AG09309 (cell line): Measurements from ENCODE around the gene ATG16L1.

ENCODE experiments used
- DNase-seq: peaks from one replicate; pipeline ENCODE4 v3.0.0-alpha.2; 2010; ENCODE audit warnings: low read depth
- H3K4me3 ChIP-seq: 2 replicates; pipeline ENCODE4 v1.5.1; 2011; ENCODE audit warnings: mild to moderate bottlenecking, low read depth, low read length, moderate library complexity; ENCODE audit not compliant: control insufficient read depth
- TF ChIP-seq, protein P1 (sequence below): IDR thresholded peaks from 2 replicates; pipeline ENCODE4 v1.5.1; 2011; ENCODE audit warnings: mild to moderate bottlenecking, low read depth, low read length, inconsistent platforms; ENCODE audit not compliant: insufficient read depth, control insufficient read depth; ENCODE audit errors: missing control alignments

Gene ATG16L1

DNA sequence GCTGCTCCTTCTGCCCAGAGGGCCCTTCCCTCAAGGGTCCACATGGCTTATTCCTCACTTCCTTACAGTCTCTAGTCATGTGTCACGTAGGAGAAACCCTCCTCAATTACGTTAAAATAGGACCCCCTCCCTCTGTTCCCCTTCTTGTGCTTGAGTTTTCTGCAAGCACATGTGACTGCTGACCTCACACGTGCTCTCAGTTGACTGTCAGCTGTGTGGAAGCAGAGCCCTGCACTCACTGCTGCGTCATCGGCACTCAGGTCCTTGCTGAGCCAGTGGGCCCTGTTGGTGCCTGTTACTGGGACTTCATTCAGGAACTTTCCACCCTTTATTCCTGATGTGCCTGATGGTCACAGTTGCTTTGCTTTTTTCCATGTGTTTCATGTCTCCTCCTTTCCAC, 11.1 kb downstream of the ATG16L1 start:
- no peak overlapping the region for H3K4me3 ChIP-seq
- DNase-seq = no peak
- TF ChIP-seq, protein P1, sequence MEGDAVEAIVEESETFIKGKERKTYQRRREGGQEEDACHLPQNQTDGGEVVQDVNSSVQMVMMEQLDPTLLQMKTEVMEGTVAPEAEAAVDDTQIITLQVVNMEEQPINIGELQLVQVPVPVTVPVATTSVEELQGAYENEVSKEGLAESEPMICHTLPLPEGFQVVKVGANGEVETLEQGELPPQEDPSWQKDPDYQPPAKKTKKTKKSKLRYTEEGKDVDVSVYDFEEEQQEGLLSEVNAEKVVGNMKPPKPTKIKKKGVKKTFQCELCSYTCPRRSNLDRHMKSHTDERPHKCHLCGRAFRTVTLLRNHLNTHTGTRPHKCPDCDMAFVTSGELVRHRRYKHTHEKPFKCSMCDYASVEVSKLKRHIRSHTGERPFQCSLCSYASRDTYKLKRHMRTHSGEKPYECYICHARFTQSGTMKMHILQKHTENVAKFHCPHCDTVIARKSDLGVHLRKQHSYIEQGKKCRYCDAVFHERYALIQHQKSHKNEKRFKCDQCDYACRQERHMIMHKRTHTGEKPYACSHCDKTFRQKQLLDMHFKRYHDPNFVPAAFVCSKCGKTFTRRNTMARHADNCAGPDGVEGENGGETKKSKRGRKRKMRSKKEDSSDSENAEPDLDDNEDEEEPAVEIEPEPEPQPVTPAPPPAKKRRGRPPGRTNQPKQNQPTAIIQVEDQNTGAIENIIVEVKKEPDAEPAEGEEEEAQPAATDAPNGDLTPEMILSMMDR = no peak

DNA sequence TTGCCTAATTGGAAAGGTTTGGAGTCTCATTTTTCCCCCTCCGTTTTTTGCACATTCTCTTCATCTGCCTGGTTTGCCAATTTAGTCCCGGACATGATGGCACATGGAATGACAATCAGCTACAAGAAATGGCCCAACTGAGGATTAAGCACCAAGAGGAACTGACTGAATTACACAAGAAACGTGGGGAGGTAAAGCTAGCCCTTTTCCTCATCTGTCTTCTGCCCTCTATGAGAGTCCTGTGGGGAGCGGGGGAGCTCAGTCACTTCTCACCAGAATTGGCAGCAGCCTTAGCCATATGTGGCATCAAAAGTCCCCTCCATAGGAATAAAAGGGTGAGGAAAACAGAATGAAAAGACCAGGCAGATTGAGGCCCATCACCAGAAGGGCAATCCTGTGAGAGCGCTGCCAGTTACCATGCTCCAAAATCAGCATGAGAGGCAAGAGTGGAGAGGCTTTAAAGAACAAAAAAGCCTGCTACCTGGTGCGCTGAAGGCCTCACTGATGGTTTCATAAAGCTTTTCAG, 11.6 kb downstream of the ATG16L1 start:
- no peak for DNase-seq
- H3K4me3 ChIP-seq = no peak overlapping the region
- TF ChIP-seq, protein P1 = no peak

DNA sequence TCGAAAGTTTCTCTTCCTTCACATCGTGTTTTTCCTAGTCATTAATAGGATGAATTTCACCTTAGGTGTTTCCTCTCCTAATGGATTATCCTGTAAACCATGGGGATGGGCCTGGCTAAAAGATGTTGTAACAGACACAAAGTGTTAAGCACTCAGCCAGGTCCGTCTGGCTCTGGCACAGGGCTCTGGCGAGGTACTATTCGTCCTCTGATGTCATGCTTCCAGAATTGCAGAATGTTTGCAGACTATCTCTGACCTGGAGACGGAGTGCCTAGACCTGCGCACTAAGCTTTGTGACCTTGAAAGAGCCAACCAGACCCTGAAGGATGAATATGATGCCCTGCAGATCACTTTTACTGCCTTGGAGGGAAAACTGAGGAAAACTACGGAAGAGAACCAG, 13.2 kb downstream of the ATG16L1 start:
- TF ChIP-seq, protein P1 = no peak
- DNase-seq = no peak
- H3K4me3 ChIP-seq = no peak overlapping the region

DNA sequence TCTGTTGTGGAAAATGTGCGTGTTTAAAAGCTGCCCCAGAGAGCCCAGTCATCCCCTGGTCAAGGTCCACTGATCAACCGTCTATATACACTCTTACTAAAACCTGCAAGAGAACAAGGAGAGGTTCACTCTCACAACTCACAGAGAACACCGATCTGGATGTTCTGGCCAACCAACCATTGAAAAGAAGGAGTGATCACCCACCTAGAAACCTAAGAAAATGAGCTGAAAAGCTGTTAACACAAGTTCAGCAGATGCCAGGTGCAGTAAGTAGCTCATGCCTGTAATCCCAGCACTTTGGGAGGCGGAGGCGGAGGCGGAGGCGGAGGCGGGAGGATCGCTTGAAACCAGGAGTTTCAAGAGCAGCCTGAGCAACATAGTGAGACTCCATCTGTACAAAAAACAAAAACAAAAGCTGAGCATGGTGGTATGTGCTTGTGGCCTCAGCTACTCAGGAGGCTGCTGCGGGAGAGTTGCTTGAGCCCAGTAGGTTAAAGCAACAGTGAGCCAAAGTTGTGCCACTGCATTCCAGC, 14.5 kb downstream of the ATG16L1 start:
- no peak overlapping the region for H3K4me3 ChIP-seq
- DNase-seq = no peak
- TF ChIP-seq, protein P1 = no peak

DNA sequence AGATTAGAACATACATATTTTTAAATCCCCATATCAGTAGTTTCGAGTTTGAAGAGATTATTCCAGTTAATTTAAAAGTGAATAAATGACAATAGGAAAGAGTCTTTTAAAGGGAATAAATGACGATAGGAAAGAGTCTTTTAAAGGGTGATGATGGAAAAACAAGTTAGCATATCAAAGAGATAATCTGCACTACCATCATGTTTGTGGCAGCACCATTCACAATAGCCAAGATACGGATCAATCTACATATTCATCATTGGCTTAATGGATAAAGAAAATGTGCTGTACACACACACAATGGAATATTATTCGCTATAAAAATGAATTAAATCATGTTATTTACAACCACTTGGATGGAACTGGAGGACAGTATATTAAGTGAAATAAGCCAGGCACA, 15.0 kb downstream of the ATG16L1 start:
- DNase-seq = no peak

DNA sequence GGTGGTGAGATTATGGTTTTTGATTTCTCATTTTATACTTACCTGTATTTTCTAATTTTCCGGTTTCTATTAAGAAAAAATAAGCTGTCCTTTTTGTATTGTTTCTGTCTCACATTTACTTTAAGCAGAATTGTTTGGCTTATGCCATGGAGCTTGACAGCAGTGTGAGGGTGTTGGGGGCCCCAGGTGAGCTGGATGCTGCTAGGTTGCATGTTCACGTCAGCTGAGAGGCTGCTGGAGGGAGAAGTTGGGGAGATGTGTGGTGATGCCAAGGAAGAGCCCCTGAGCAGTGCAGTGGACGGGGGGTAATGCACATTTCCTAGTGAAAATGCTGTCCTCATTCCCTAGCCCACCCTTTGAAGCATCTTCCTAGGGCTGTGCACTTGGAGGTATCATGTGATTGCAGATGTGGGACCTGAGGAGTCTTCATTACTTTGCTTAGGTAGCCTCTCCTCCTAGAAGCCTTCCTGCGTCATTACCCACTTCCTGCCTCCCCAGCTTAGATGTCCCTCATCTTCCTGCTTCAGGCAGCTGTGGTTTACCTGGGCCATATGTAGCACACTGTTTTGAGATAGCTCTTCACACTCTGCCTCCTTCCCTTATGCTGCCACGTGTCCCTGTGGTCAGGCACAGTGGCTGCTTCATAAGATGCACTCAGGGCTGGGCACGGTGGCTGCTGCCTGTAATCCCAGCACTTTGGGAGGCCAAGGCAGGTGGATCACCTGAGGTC, 16.2 kb downstream of the ATG16L1 start:
- TF ChIP-seq, protein P1 = no peak
- H3K4me3 ChIP-seq = no peak overlapping the region
- DNase-seq = no peak

More for the DNA sequence above, 15.0 kb downstream of the ATG16L1 start:
- TF ChIP-seq, protein P1 = no peak
- H3K4me3 ChIP-seq = no peak overlapping the region
